GM18861 (cell line): ENCODE measurements around the gene FXR1.
"Not testable (repeated sequence)": the region's sequence is repeated elsewhere in the genome, so short reads cannot be mapped to it uniquely, and the experiment has no call there.

Experiments
- ATAC-seq: cut with Tn5 transposase; IDR thresholded peaks from one replicate; pipeline ENCODE4 v1.9.1; 2021; ENCODE audit not compliant: unreplicated experiment

Gene FXR1

DNA sequence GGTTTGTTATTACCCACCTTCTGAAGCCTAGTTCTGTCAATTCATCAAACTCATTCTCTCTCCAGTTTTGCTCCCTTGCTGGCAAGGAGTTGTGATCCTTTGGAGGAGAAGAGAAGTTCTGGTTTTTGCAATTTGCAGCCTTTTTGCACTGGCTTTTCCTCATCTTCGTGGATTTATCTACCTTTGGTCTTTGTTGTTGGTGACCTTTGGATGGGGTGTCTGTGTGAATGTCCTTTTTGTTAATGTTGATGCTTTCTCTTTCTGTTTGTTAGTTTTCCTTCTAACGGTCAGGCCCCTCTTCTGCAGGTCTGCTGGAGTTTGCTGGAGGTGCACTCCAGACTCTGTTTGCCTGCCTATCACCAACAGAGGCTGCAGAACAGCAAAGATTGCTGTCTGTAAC lies 91.0 kb downstream of the FXR1 start:
- not testable (repeated sequence) for ATAC-seq

DNA sequence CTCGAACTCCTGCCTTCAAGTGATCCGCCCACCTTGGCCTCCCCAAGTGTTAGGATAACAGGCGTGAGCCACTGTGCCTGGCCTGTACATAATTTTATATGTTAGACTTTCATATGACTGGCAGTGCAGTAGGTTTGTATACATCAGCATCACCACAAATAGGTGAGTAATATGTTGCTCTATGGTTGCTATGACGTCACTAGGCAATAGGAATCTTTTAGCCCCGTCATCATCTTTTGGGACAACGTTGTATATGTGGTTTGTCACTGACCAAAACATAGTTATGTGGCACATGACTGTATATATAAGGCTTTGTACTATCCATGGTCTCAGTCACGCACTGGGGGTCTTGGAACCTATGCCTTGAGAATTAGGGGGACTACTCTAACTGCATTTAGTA lies 94.1 kb downstream of the FXR1 start:
- ATAC-seq = no peak

DNA sequence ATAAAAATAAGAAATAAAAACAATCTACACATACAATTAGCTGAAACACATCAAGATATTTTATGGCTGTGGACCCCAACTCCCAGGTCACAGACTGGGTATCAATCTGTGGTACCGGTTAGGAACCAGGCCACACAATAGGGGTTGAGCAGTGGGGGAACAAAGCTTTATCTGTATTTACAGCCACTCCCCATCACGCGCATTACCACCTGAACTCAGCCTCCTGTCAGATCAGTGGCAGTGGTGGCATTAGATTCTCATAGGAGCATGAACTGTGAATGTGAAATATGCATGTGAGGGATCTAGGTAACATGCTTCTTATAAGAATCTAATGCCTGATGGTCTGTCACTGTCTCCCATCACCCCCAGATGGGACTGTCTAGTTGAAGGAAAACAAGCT lies 94.8 kb downstream of the FXR1 start:
- no peak for ATAC-seq

DNA sequence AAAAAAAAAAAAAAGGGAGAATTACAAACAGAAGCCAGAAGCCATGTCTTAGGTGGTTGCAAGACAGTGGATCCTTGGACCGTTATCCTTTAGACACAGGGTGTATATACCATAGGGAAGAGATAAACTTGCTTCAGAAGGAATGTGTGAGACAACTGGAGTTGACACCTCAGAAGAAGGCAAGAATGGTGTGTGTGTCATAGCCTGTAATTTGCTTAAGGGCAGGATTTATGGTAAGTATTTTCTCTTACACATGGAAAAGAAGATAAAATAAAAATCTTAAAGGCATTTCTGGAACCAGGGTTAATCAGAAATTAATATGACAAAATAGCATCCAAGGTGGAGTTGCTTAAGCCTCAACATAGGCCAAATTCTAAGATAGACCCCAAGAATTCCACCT lies 96.3 kb downstream of the FXR1 start:
- ATAC-seq = no peak

DNA sequence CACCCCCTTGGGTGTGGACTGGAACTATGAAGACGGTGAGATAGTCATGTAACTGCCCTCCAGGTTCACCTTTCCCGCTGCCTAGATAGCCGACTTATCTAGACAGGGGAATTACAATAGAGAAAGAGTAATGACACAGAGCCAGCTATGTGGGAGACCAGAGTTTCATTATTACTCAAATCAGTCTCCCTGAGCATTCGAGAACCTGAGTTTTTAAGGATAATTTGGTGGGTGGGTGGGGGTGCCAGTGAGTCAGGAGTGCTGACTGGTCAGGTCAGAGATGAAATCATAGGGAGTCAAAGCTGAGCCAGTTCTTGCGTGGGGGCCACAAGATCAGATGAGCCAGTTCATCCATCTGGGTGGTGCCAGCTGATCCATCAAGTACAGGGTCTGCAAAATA lies 96.8 kb downstream of the FXR1 start:
- ATAC-seq = no peak

DNA sequence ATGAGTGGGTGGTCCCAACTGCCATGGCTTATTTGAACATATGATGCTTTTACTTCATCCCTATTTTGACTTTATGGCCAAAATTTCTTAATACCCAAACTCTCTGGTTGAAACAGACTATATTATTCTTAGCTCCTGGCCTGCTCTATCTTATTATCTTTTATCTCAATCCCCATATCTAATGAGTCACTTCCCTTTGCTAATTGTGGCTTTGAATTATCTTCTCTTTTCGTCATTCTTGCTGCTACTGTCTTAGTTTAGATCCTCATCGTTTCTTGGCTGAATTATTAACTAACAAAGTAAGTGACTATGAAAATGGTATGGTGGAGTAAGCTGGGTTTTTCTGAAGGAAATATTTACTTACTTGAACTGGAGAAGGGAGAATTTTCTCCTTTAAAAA lies 105.2 kb downstream of the FXR1 start:
- no peak for ATAC-seq

DNA sequence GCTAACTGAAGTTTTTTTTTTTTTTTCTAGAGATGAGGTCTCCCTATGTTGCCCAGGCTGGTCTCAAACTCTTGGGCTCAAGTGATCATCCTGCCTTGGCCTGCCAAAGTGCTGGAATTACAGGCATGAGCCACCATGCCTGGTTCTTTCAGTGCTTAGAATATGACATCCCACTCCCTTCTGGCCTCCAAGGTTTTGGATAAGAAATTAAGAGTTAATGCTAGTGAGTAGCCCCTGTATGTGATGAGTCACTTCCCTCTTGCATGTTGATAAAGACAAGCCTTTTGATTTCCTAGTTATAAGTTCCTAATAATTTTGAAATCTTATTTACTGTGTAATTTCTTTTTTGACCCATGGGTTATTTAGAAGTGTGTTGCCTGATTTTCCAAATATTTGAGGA lies 112.7 kb downstream of the FXR1 start:
- ATAC-seq = no peak

DNA sequence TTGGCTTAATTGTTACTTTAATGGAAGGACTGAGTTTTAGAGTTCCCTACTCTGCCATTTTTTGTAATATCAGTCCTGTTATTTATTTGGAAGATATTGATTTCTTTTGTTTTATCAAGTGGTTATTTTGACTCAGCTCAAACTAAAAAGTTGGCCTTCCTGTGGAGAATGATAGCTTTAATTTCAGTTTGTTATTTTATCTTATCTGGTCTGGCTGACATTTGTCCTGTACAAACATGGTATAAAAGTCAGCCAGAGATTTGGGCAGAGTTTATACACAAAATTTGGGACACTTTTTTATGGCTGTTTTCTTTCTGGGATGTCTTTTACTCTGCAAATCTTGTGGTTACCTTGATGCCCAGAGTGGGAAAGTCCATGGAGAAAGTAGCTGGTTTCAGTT lies 118.5 kb downstream of the FXR1 start:
- ATAC-seq = no peak
